ENCODE measurements around the gene SH2B3. TPM values are rescaled to one million over a fixed set of nuclear protein-coding genes. Genes with fewer than 3 reads are reported as not detected.

Gene SH2B3
- total and polyA plus RNA-seq, 9 of the 15 experiments (the other 6 are each of a cell fraction or from before 2014, with no cell fraction given) = 10.8 to 75.3 (median 37.4) TPM

DNA sequence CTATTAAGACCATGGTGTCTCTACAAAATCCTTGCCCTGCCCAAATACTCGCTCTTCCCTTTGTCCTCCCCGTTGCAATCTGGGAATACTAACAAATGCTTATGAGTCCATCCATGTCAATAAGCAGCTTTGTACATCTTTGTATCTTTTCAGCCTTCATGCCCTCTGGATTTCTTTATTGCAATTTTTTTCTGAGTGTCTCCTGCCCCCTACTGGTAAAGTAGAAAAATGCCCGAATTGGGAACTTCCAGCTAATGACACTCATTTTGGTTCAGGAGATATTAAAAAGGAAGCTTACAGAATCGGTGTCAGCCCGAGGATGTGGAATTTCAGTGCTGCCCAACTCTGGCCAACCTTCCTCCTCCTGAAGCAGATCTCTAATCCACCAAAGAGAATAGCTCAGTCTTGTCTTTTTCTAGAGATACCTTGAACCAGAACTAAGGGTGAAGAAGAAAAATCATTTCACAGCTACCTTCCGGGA, 46.0 kb downstream of the SH2B3 start (continued):
- no peak for TF ChIP-seq TOE1 (IDR thresholded peaks at IDR 0.05; ENCODE audit: borderline replicate concordance)
- TF ChIP-seq TOE1 (CRISPR knock-in tag; IDR thresholded peaks at IDR 0.05; ENCODE audit: borderline replicate concordance, low read depth) = no peak
- no peak; the same call in 1 of the 2 replicates for TF ChIP-seq MYNN (IDR thresholded peaks at IDR 0.05)
- no peak for TF ChIP-seq MYNN (CRISPR knock-in tag; IDR thresholded peaks at IDR 0.05)
- no peak for TF ChIP-seq KAT7 (CRISPR knock-in tag; IDR thresholded peaks at IDR 0.05; ENCODE audit: borderline replicate concordance)
- TF ChIP-seq PREB (CRISPR knock-in tag; IDR thresholded peaks at IDR 0.05) = no peak
- TF ChIP-seq BRF2 (IDR thresholded peaks at IDR 0.05; ENCODE audit: borderline replicate concordance, insufficient read depth, insufficient read length) = no peak
- no peak for TF ChIP-seq ZNF586 (CRISPR knock-in tag; conservative IDR thresholded peaks at IDR 0.05)
- no peak for TF ChIP-seq E2F4 (CRISPR knock-in tag; IDR thresholded peaks at IDR 0.05; ENCODE audit: low read depth)
- TF ChIP-seq TBP (optimal IDR thresholded peaks at IDR 0.05; ENCODE audit: low read depth, low read length) = no peak
- no peak for TF ChIP-seq SMAD4 (CRISPR knock-in tag; conservative IDR thresholded peaks at IDR 0.05)
- TF ChIP-seq XRCC5 (IDR thresholded peaks at IDR 0.05; ENCODE audit: low read depth, low read length) = 0 out of 2 replicates have a peak, but pooled peaks have one; percentile 47
- TF ChIP-seq ZNF133 (CRISPR knock-in tag; IDR thresholded peaks at IDR 0.05) = no peak
- no peak for TF ChIP-seq ZNF347 (CRISPR knock-in tag; IDR thresholded peaks at IDR 0.05; ENCODE audit: low read depth)
- TF ChIP-seq POLR3G (IDR thresholded peaks at IDR 0.05; ENCODE audit: extremely low read depth, insufficient read length, insufficient replicate concordance) = no peak
- TF ChIP-seq HMG20A (CRISPR knock-in tag; conservative IDR thresholded peaks at IDR 0.05) = no peak
- TF ChIP-seq, protein P1, sequence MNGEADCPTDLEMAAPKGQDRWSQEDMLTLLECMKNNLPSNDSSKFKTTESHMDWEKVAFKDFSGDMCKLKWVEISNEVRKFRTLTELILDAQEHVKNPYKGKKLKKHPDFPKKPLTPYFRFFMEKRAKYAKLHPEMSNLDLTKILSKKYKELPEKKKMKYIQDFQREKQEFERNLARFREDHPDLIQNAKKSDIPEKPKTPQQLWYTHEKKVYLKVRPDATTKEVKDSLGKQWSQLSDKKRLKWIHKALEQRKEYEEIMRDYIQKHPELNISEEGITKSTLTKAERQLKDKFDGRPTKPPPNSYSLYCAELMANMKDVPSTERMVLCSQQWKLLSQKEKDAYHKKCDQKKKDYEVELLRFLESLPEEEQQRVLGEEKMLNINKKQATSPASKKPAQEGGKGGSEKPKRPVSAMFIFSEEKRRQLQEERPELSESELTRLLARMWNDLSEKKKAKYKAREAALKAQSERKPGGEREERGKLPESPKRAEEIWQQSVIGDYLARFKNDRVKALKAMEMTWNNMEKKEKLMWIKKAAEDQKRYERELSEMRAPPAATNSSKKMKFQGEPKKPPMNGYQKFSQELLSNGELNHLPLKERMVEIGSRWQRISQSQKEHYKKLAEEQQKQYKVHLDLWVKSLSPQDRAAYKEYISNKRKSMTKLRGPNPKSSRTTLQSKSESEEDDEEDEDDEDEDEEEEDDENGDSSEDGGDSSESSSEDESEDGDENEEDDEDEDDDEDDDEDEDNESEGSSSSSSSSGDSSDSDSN (IDR thresholded peaks at IDR 0.05; ENCODE audit: borderline replicate concordance in 1 of 2, low read depth in 2 of 2, low read length in 2 of 2) = no peak
- peak; percentile 70 to 88 (median 80); a peak in 5 of 6 replicates for TF ChIP-seq CTCF (IDR thresholded peaks at IDR 0.05 in 2 of 3, conservative IDR thresholded peaks at IDR 0.05 in 1 of 3; ENCODE audit: insufficient read depth in 2 of 3, low read depth in 1 of 3, low read length in 3 of 3)
- no peak for TF ChIP-seq ESRRA (IDR thresholded peaks at IDR 0.05; ENCODE audit: borderline replicate concordance, low read depth)
